Prostate gland (tissue), 2 donors: ENCODE results near the gene FN3K. TPM values are rescaled to one million over a fixed set of nuclear protein-coding genes. Genes with fewer than 3 reads are reported as not detected.

Experiments used
- DNase-seq: peaks from one replicate; pipeline ENCODE4 v3.0.0-alpha.2; 2019; ENCODE audit warnings: low spot score
- H3K27ac ChIP-seq, 2 donors: fragments of 200-600 bp; sonication (generic); 2 replicates each; pipeline ENCODE4 v1.5.1; 2017 to 2019
- H3K27me3 ChIP-seq: fragments of 200-600 bp; sonication (generic); replicated peaks from 2 replicates; pipeline ENCODE4 v1.5.1; 2019; ENCODE audit not compliant: insufficient read depth
- H3K36me3 ChIP-seq, 2 donors: fragments of 200-600 bp; sonication (generic); 1 replicate in 1 of 2; 2 replicates in 1 of 2; pipeline versions ENCODE4 v1.5.1 to v1.8.1; 2017 to 2019
- H3K4me1 ChIP-seq: fragments of 200-600 bp; sonication (generic); replicated peaks from 2 replicates; pipeline ENCODE4 v1.5.1; 2019
- H3K4me3 ChIP-seq, 2 donors: fragments of 200-600 bp; sonication (generic); 2 replicates each; pipeline ENCODE4 v1.5.1; 2017 to 2019
- H3K9me3 ChIP-seq: fragments of 200-600 bp; sonication (generic); 2 replicates; pipeline ENCODE4 v1.5.1; 2017
- CTCF ChIP-seq, 4 experiments: fragments of 200-600 bp in 2 of 4; fragments of 450-650 bp in 2 of 4; sonication (generic) in 2 of 4; IDR thresholded peaks; 1 replicate in 3 of 4; 2 replicates in 1 of 4; pipeline ENCODE4 v1.5.1; 2016 to 2019; ENCODE audit warnings: antibody characterized with exemption in 4 of 4, mild to moderate bottlenecking in 2 of 4, moderate library complexity in 2 of 4
- POLR2A ChIP-seq: fragments of 450-650 bp; IDR thresholded peaks from one replicate; pipeline ENCODE4 v1.6.1; 2016; ENCODE audit warnings: antibody characterized with exemption, mild to moderate bottlenecking
- POLR2AphosphoS5 ChIP-seq: sonication (generic); formaldehyde crosslinking; IDR thresholded peaks from one replicate; pipeline ENCODE4 v1.6.1; 2017; ENCODE audit warnings: antibody characterized with exemption
- WGBS: methylation state at CpG from one replicate; pipeline ENCODE4 v1.1.5; 2018; 5-methylcytosine and 5-hydroxymethylcytosine counted together
- intact Hi-C: fragments of 100-400 bp; cut with DNase I; formaldehyde crosslinking; loops from one replicate; pipeline ENCODE4 v1.14.2; 2022
- total RNA-seq, 2 donors: library from RNA; depleted of rRNA; stranded (reverse); fragments of >200 nt; gene quantifications; one replicate each; pipeline ENCODE4 v1.1.0, GENCODE V29; 2016

Gene FN3K
- 10 to 100 TPM; 16.9 to 32.2 TPM for total RNA-seq

GRCh38 chr17:82734987-82735866, at the start of gene FN3K:
Gene FN3K (plus strand): TSS chr17:82735615. CDS start chr17:82735637, 22 bp downstream.
- 2% methylated on average over 80 of the region's 101 CpGs for WGBS
- DNase-seq: peak; percentile 40
- intact Hi-C loops: no loop called here
- H3K4me3 ChIP-seq: peak within 1 kb of the TSS; percentile 71 to 84
- no peaks in the 10 kb centered on the region for H3K27me3 ChIP-seq
- no peaks in the 10 kb centered on the region for H3K36me3 ChIP-seq
- H3K27ac ChIP-seq: peak within 1 kb of the TSS; percentile 77 to 78
- H3K9me3 ChIP-seq: no peaks in the 10 kb centered on the region
- H3K4me1 ChIP-seq: peaks cover 2% of the 10 kb centered on the region
- TF ChIP-seq POLR2A (peak; percentile 10), CTCF (IDR thresholded peaks at IDR 0.05) (no peak), POLR2AphosphoS5 (peak; percentile 8)

- 86% methylated on average over 19 of the region's 19 CpGs for WGBS
- H3K9me3 ChIP-seq: no peaks in the 10 kb centered on the region
- no peak overlapping the region for H3K4me3 ChIP-seq
- intact Hi-C loops: no loop called here
- no peak for TF ChIP-seq POLR2A
- no peak for TF ChIP-seq POLR2AphosphoS5
- TF ChIP-seq CTCF (IDR thresholded peaks at IDR 0.05): no peak
- H3K27me3 ChIP-seq: no peaks in the 10 kb centered on the region
- peak overlapping the region; percentile 64 to 70 for H3K27ac ChIP-seq
- no peak for DNase-seq
- peaks cover 4% of the 10 kb centered on the region for H3K4me1 ChIP-seq
- no peaks in the 10 kb centered on the region for H3K36me3 ChIP-seq
Observed at GRCh38 chr17:82686366-82687324, 48.8 kb upstream of the FN3K start.

- 37% methylated on average over 10 of the region's 10 CpGs for WGBS
- peak overlapping the region; percentile 64 to 70 for H3K27ac ChIP-seq
- no peaks in the 10 kb centered on the region for H3K36me3 ChIP-seq
- H3K4me3 ChIP-seq: no peak overlapping the region
- intact Hi-C loops: no loop called here
- H3K27me3 ChIP-seq: no peaks in the 10 kb centered on the region
- H3K4me1 ChIP-seq: peaks cover 4% of the 10 kb centered on the region
- no peaks in the 10 kb centered on the region for H3K9me3 ChIP-seq
- peak; percentile 72 for TF ChIP-seq POLR2AphosphoS5
- TF ChIP-seq CTCF (IDR thresholded peaks at IDR 0.05): no peak
- no peak for TF ChIP-seq POLR2A
- peak; percentile 79 for DNase-seq
Observed at GRCh38 chr17:82687375-82687861, 48.0 kb upstream of the FN3K start.

GRCh38 chr17:82687871-82688270, 47.5 kb upstream of the FN3K start:
- intact Hi-C loops: no loop called here
- WGBS: 79% methylated on average over 9 of the region's 9 CpGs

More at GRCh38 chr17:82687871-82688270, 47.5 kb upstream of the FN3K start:
- Histone ChIP-seq H3K4me3 (no peak overlapping the region), H3K27ac (peak overlapping the region; percentile 64 to 70), H3K36me3 (no peaks in the 10 kb centered on the region), H3K9me3 (no peaks in the 10 kb centered on the region), H3K4me1 (peaks cover 4% of the 10 kb centered on the region), H3K27me3 (no peaks in the 10 kb centered on the region)
- TF ChIP-seq CTCF (IDR thresholded peaks at IDR 0.05) (no peak), POLR2AphosphoS5 (no peak), POLR2A (no peak)
- no peak for DNase-seq
